IPS-NIHi11 (cell line): ENCODE results near the gene NR1D1.

Experiments
- DNase-seq: peaks from one replicate; pipeline ENCODE4 v3.0.0; 2012; ENCODE audit warnings: mixed read lengths, low spot score

NR1D1 gene

DNA sequence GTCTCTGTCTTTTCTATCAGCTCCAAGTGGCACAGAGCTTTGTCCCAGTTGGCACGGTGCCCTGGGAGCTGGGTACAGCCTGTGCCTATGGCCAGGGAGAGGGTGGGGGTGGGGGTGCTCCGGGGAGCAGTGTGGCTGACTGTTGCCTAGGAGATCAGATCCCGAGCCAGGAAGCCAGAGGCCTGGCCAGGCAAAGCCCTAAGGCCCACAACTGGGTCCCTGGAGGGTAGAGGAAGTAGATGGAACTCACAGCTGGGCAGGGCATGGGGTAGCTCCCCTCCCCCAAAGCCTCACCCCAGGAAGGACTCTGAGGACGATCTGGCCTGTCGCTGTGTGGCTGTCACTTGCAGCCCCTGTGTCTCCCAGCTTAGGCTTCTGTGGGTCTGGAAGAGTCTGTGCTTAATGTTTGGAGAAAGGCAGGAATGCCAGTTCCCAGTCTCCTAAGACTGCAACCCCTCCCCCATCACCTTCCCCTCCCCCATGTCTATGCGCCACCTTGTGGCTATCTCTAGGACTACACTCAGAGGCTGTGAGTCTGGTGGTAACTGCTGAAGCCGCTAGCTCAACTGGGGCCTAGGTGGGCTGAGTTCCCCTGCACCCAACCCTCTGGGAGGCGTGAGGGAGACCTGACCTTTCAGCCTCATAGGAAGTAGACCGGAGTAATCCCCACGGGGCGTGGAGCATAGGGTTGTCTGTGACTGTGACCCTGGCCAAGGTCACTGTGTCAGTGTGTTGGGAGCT, 25.0 kb downstream of the NR1D1 start:
- peak; percentile 77 for DNase-seq

DNA sequence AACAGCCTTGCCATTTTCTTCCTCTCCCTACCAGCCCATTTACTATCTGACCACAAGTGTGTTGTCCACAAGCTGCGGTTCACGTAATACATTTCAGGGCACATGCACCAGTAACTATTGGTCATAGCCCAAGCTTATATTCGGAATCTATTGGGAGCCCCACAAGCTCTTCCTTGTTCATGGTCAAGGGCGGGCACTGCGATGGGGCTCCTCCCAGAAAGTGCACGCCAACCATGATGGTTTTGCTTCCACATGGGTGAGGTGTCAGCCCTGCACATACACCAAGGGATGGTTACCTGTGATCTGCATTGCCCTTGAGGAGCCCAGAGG, 25.6 kb downstream of the NR1D1 start:
- DNase-seq: no peak

DNA sequence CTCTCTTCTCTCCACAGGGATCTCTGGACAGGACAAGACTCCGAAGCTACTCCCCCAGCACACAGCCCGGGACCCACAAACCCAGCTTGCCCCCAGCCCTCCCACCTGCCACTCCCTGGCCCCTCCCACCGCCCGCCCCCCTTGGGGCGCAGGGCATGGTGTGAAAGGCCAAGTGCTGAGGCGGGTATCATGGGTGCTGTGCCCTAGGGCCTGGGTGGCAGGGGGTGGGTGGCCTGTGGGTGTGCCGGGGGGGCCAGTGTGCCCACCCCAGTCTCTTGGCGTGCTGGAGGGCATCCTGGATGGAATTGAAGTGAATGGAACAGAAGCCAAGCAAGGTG, 26.2 kb downstream of the NR1D1 start:
- no peak for DNase-seq

DNA sequence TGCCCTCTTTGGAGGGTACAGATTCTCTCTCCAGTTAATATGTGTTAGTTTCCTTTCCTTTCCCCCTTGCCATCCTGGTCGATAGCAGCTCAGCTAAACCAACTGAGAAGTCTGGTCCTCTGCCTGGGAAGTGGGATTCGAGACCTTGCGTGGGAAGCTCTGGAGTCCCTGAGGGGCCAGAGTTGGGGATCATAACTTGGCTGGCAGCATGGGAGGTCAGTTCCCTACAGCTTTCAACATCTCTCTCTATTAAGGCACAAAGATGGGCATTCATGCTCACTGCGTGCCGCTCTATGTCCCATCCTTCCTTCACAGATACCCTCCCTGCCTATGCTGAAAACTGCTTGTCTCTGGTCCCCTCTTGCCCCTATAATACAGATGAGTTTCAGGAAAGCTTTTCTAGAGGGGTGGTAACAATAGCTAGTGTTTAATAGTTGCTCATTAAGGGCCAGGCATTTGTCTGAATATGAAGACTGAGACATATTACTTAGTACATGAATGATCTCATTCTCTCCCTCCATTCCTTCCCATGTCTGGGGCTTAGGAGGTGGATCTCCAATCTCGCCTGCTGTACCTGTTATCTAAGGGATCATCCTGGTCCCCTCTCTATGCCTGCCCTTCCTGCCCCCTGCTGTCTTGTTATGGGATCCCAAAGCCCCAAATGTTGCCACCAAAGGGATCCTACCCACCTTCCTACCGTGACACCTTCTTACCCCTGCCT, 26.8 kb downstream of the NR1D1 start:
- DNase-seq: no peak

DNA sequence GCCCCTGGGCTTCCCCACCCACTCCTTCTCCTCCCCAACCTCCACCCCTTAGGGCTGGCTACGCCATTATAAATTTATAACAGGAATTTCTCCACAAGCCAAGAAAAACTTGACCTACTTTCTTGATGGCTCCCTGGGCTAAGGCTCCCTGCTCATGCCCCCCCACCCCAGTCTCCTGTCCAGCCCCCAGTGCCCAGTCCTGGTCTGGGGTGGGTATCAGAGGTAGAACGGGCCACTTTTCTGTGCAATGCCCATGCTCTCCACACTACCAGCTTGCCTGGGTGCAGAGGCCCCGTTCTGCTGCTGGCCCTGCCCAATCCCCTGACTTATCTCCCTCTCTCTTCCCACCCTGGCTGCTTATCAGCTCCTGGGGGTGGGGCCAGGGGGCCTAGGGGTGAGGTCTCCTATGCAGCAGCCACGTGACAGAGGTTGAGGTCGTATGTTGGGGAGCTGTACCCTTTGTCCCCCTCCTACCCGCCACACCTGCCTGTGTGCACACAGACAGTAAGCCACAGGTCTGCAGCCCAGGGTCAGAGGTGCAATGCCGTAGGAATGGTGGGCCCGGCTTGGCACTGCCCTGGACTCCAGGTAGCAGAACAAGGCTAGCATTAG, 27.5 kb downstream of the NR1D1 start:
- DNase-seq: no peak

DNA sequence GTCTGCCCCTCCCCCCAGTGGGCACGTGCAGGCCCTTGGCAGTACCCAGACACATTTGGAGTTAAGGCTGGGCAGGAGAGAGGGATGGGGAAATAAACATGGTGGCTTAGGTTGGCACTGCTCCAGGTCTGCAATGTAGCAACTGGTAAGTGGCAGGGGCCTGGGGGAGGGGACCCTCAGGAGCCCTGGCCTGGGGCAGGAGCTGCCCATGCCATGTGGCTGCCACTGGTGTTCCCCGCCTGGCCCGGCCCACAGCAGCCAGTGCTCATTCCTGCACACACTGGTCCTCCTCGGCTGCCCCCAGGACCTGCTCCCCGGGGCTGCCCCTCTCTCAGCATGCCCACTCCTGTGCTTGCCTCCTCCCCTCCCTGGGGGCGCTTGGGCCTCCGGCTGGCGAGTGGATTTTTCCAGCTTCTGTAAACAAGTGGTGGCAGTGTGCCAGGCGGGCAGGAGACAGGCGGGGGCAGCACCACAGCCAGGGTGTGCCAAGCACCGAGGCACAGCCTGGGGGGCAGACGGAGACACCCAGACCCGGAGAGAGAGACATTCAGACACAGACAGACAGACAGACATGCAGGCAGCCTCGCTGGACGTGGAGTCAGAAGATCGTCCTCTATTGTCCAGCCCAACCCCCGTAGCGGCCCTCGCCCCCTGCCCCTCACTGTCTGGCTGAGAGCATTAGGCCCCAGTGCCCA, 28.2 kb downstream of the NR1D1 start:
- DNase-seq: no peak

DNA sequence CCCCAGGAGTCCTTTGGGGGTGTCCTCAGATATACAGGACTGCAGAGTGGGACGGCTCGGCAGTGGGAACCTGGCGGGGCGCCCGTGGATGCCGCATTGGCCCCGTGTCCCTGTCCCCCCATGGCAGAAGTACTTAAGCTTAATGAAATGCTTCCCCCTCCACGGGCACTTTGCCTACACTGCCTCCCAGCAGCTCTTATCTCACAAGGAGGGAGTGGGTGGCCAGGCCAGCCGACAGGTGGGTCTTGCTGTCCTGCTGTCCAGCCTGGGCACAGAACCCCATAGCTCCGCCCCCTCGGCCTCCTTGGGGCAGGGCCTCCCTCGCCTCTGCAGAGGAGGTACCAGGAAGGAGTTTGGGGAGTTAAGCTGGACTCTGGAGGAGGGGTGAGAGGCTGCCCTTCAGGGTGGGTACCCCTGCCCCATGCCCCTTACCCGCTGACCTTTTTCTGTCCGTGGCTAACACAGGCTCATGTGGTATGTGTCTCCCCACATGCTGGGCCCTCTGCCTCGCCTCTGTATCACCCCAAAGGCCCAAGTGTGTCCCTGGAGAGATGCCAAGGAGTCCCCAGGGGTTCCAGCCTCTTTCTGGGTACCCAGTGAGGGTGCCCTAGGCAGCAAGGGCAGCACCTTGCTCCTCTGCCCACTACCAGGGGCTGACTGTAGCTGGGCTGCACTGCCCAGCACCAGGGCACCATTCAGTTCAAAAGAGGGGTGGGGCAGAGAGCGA, 28.9 kb downstream of the NR1D1 start:
- no peak for DNase-seq

- no peak for DNase-seq
Measured at GRCh38 chr17:40070709-40071312, 29.6 kb downstream of the NR1D1 start.

DNA sequence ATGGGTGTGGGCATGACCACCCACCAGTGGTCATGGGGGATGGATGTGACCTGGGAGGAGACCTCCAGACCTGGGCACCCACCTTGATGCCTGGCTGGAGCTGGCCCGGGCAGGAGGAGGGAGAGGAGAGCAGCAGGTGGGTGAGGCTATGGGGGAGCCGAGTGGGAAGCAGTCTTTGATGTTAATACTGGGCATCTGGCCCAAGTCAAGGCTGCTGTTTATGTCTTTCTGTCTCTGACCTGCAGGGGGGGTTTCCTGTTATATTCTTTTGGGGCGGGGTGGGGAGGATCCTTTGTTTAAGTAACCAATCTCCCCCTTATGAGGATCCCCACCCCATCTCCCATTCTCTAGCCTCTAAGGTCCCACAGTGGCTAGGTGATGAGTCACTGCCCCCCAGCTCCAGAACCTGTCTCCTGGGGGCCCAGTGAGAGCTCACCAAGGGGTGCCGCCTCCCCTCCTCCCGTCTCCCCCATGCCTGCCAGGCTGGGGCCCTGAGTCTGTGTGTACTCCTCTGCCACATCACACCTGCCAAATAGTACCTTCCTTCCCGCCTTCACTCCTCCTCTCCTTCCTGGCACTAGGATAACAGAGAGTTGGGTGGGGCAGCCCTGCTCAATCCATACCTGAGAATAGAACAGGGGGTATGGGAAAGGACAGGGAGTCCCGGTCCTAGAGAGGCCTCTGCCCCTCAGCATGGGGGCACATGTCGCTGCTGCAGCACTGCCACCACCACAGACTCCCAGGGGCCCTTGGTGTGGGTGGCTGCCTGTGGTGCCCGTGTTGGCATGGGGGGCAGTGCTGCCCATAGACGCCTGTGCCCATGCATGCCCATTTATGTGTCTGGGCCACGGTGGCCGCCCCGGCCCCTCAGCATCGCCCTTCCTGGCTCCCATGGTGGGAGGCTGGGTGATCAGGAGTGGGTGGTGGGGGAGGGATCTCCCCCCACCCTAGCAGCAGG, 30.4 kb downstream of the NR1D1 start:
- DNase-seq: no peak

- DNase-seq: no peak
Measured at GRCh38 chr17:40068917-40069750, 31.3 kb downstream of the NR1D1 start.

DNA sequence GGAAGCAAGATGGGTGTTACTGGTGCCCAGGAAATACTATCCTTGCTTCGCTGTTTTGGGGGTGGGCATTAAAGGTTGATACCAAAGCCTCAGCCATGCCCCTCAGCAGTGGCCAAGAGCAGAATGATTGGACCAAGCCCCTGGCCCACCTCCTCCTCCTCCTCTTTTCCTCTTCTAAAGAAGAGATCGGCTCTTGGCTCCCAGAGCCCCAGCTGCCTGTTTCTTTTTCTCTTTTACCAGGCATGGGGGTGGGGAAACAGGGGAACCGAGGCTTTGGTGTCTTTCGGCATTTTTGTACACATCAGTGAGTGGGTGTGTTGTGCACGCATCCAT, 31.8 kb downstream of the NR1D1 start:
- DNase-seq: no peak

DNA sequence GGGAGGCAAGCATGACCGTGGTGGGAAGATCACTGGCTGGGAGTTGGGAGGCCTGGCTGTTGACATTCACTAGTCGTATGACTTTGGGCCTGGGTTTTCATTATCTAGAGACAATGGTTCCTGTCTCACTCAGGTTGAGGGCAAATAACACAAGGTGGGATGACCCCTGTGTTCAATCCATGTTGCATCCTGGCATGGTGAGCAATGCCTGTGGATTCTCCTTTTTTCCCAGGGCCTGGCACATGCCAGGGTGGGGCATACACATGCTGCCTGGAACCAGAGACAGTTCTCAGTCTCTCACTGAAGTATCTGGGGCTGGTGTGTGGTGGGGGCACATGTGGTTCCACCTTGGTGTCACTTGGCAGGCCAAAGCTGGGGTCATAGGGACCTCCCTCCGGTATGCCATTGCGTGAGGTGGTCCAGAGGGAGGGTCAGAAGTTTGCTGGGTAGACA, 32.2 kb downstream of the NR1D1 start:
- no peak for DNase-seq

DNA sequence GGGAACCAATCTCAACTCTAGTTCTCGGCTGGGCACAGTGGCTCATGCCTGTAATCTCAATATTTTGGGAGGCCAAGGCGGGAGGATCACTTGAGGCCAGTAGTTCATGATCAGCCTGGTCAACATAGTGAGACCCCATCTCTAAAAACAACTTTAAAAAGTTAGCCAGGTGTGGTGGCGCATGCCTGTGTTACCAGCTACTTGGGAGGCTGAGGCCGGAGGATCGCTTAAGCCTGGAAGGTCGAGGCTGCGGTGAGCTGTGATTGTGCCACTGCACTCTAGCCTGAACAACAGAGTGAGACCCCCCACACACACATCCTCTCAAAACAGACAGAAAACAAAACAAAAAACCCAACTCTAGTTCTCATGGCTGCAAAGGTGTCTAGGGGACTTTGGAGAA, 32.7 kb downstream of the NR1D1 start:
- no peak for DNase-seq

- no peak for DNase-seq
Measured at GRCh38 chr17:40065769-40066510, 34.4 kb downstream of the NR1D1 start.

DNA sequence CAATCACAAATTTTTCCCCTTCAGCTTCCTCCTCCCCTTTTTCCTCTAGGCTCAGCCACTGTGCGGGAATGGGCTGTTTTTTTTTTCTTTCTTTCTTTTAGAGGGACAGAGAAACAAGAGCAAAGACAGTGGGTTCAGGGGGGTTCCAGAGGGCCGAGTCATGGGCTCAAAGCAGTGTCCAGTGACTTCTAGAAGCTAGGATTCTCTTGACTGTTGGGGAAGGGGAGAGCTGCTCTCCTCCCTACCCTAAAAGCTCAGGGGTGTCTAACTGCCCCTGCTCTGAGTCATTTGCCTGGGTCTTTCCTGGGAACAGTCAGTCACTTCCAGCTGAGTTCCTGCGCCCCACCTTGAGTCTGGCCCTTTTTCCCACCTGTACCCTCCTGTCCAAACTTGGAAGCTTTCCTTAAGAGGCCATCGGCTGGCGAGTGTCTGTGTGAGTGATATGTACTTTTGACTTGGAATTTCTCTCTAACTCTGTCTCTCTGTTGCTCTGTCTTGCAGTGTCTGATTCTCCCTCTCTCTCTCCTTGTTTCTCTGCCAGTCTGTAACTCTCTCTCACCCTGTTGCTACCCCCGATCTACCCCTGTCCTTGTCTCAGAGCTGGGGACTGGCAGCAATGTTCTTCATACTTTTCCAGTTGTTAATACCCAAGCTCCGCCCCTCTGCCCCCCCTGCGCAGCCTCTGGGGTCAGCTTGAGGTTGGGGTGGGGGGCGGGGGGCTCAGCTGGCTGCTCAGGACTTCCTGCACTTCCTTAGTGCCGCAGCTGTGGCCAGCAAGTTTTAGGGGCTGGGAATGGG, 35.2 kb downstream of the NR1D1 start:
- DNase-seq: no peak

DNA sequence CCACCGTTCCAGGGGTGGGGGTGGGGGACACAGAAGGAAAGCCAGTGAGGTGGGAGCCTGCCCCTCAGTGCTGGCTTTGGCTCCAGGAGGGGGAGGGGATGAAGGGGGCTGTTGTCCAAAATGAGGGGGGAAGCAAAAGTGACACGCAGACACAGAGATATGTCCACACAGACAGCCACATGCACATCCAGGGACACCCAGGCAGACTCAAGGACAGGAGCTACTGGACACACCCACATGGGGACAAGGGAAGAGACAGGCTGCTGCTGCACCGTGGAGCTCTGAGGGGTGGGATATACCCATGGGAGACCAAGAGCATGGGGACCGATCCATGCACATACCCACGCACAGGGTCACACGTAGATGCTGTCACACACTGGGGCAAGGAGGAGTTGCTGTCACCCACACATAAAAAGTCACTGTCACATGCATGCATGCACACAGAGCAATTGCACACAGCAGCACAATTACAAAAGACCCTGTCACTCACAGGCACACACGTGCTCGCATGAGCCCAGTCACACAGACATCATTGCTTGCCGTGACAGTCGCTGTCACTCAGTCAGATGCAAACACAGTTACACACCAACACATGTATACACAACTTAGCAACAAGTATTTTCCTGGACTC, 36.4 kb downstream of the NR1D1 start:
- DNase-seq: no peak

- peak; percentile 76 for DNase-seq
Measured at GRCh38 chr17:40063187-40063771, 37.1 kb downstream of the NR1D1 start.
